ENCODE results near the gene C9. TPM values are rescaled to one million over a fixed set of nuclear protein-coding genes. Genes with fewer than 3 reads are reported as not detected.
A peak's percentile ranks its signal among the peaks of the same experiment; 100 is the strongest.

The C9 gene
- total RNA-seq, 4 donors from 2014 or later: not detected

GRCh38 chr5:39266442-39266841 lies 97.9 kb downstream of the C9 start:
- 0 to 34% methylated on average over 1 to 2 of the region's 2 CpGs for WGBS, 2 donors (ENCODE audit: low coverage in 1 of 2)
- no peaks in the 10 kb centered on the region for H3K36me3 ChIP-seq
- H3K4me3 ChIP-seq: no peak overlapping the region
- H3K4me1 ChIP-seq: peaks cover 0 to 9% (median 1%) of the 10 kb centered on the region in 4 donors
- intact Hi-C loops (cut with DNase I; ENCODE audit: low total_unique reads): no loop called here
- H3K9me3 ChIP-seq: no peaks in the 10 kb centered on the region
- no peak overlapping the region for H3K27ac ChIP-seq
- TF ChIP-seq POLR2AphosphoS5 (IDR thresholded peaks at IDR 0.05): no peak
- peak; percentile 22 for DNase-seq
- in situ Hi-C loops (cut with MboI; ENCODE audit: low pct_ligation_motif_present in 1 of 4, low pct_unique_long_range_greater_than_20kb in 1 of 4, low sequenced_read_pairs in 3 of 4): no loop called here
- H3K27me3 ChIP-seq: no peaks in the 10 kb centered on the region

GRCh38 chr5:39264528-39264927 lies 99.8 kb downstream of the C9 start:
- Histone ChIP-seq H3K4me3 (no peak overlapping the region), H3K27me3 (no peaks in the 10 kb centered on the region), H3K36me3 (no peaks in the 10 kb centered on the region), H3K27ac (no peak overlapping the region), H3K4me1 (peaks cover 0 to 9% (median 0%) of the 10 kb centered on the region in 4 donors), H3K9me3 (no peaks in the 10 kb centered on the region)
- TF ChIP-seq EP300 (IDR thresholded peaks at IDR 0.05; ENCODE audit: low read depth) (no peak), CTCF (IDR thresholded peaks at IDR 0.05) (no peak), POLR2A (IDR thresholded peaks at IDR 0.05) (no peak), POLR2AphosphoS5 (IDR thresholded peaks at IDR 0.05) (no peak)
- intact Hi-C loops (cut with DNase I; ENCODE audit: low total_unique reads) (no loop called here), in situ Hi-C loops (cut with MboI; ENCODE audit: low pct_ligation_motif_present in 1 of 4, low pct_unique_long_range_greater_than_20kb in 1 of 4, low sequenced_read_pairs in 3 of 4) (no loop called here)
- no peak for DNase-seq
- WGBS, 2 donors (ENCODE audit: low coverage in 1 of 2): 40 to 79% methylated on average over 1 of the region's 1 CpG

- intact Hi-C loops (cut with DNase I; ENCODE audit: low total_unique reads): no loop called here
- WGBS, 2 donors (ENCODE audit: low coverage in 1 of 2): 92 to 100% methylated on average over 2 of the region's 2 CpGs
Observed at GRCh38 chr5:39262981-39263380, 101.3 kb downstream of the C9 start.

GRCh38 chr5:39260095-39260494 lies 104.2 kb downstream of the C9 start:
- H3K9me3 ChIP-seq: no peaks in the 10 kb centered on the region
- H3K27me3 ChIP-seq: no peaks in the 10 kb centered on the region
- peaks cover 0 to 23% (median 10%) of the 10 kb centered on the region in 4 donors for H3K4me1 ChIP-seq
- no peak for DNase-seq
- no peaks in the 10 kb centered on the region for H3K36me3 ChIP-seq
- no peak overlapping the region for H3K4me3 ChIP-seq
- intact Hi-C loops (cut with DNase I; ENCODE audit: low total_unique reads) (no loop called here), in situ Hi-C loops (cut with MboI; ENCODE audit: low pct_ligation_motif_present in 1 of 4, low pct_unique_long_range_greater_than_20kb in 1 of 4, low sequenced_read_pairs in 3 of 4) (no loop called here)
- TF ChIP-seq EP300 (IDR thresholded peaks at IDR 0.05; ENCODE audit: low read depth) (no peak), POLR2AphosphoS5 (IDR thresholded peaks at IDR 0.05) (no peak), CTCF (IDR thresholded peaks at IDR 0.05) (no peak), POLR2A (IDR thresholded peaks at IDR 0.05) (no peak)
- no peak overlapping the region for H3K27ac ChIP-seq

More at GRCh38 chr5:39262981-39263380, 101.3 kb downstream of the C9 start:
- Histone ChIP-seq H3K9me3 (no peaks in the 10 kb centered on the region), H3K4me1 (peaks cover 0 to 9% (median under 1%) of the 10 kb centered on the region in 4 donors), H3K27me3 (no peaks in the 10 kb centered on the region), H3K27ac (no peak overlapping the region), H3K36me3 (no peaks in the 10 kb centered on the region), H3K4me3 (no peak overlapping the region)
- TF ChIP-seq POLR2A (IDR thresholded peaks at IDR 0.05) (no peak), CTCF (IDR thresholded peaks at IDR 0.05) (no peak), EP300 (IDR thresholded peaks at IDR 0.05; ENCODE audit: low read depth) (no peak), POLR2AphosphoS5 (IDR thresholded peaks at IDR 0.05) (no peak)
- no peak for DNase-seq
- in situ Hi-C loops (cut with MboI; ENCODE audit: low pct_ligation_motif_present in 1 of 4, low pct_unique_long_range_greater_than_20kb in 1 of 4, low sequenced_read_pairs in 3 of 4): no loop called here

- in situ Hi-C loops (cut with MboI; ENCODE audit: low pct_ligation_motif_present in 1 of 4, low pct_unique_long_range_greater_than_20kb in 1 of 4, low sequenced_read_pairs in 3 of 4) (no loop called here), intact Hi-C loops (cut with DNase I; ENCODE audit: low total_unique reads) (no loop called here)
- Histone ChIP-seq H3K4me3 (no peak overlapping the region), H3K4me1 (peaks cover 0 to 23% (median 10%) of the 10 kb centered on the region in 4 donors), H3K27ac (peak overlapping the region in 2 of 4 donors; percentile 27 to 34), H3K27me3 (no peaks in the 10 kb centered on the region), H3K9me3 (no peaks in the 10 kb centered on the region), H3K36me3 (no peaks in the 10 kb centered on the region)
- DNase-seq: no peak
- TF ChIP-seq EP300 (IDR thresholded peaks at IDR 0.05; ENCODE audit: low read depth): no peak
- no peak for TF ChIP-seq CTCF (IDR thresholded peaks at IDR 0.05)
- TF ChIP-seq POLR2A (IDR thresholded peaks at IDR 0.05): no peak
- TF ChIP-seq POLR2AphosphoS5 (IDR thresholded peaks at IDR 0.05): no peak
- 74 to 81% methylated on average over 3 of the region's 3 CpGs for WGBS, 2 donors (ENCODE audit: low coverage in 1 of 2)
Observed at GRCh38 chr5:39257554-39257953, 106.7 kb downstream of the C9 start.

Data from transverse colon (tissue), 4 donors.